Pancreas (tissue), 10 donors: ENCODE data around the gene MRC2. TPM values are rescaled to one million over a fixed set of nuclear protein-coding genes. Genes with fewer than 3 reads are reported as not detected.
"Not testable (repeated sequence)": the region's sequence is repeated elsewhere in the genome, so short reads cannot be mapped to it uniquely, and the experiment has no call there.

Experiments used
- ATAC-seq, 4 donors: fragments of 200-7000 bp; cut with Tn5 transposase; one replicate each; pipeline versions ENCODE4 v1.8.0 to v1.9.1; 2020; ENCODE audit warnings: mild to moderate bottlenecking in 4 of 4, moderate library complexity in 4 of 4
- DNase-seq, 6 donors: peaks; one replicate each; pipeline ENCODE4 v3.0.0-alpha.2; 2020
- FAIRE-seq: peaks from 2 replicates; lab custom pipeline; 2012; peaks lifted over from hg19 to GRCh38; lab: Jason Lieb, UNC
- H3K27ac ChIP-seq, 4 donors: fragments of 200-600 bp; sonication (generic); 1 replicate in 3 of 4; 2 replicates in 1 of 4; pipeline versions ENCODE4 v1.5.0 to v1.8.0; 2020
- H3K27me3 ChIP-seq, 4 donors: fragments of 200-600 bp; one replicate each; pipeline ENCODE4 v1.8.0; 2021
- H3K36me3 ChIP-seq, 3 donors: fragments of 200-600 bp; sonication (generic) in 1 of 3; one replicate each; pipeline versions ENCODE4 v1.5.0 to v1.8.0; 2020 to 2021
- H3K4me1 ChIP-seq, 3 donors: fragments of 200-600 bp; one replicate each; pipeline ENCODE4 v1.8.0; 2021
- H3K4me3 ChIP-seq, 4 donors: fragments of 200-600 bp; sonication (generic) in 2 of 4; one replicate each; pipeline versions ENCODE4 v1.5.0 to v1.8.0; 2020 to 2021
- H3K9me3 ChIP-seq, 4 donors: fragments of 200-600 bp; one replicate each; pipeline ENCODE4 v1.8.0; 2021
- CTCF ChIP-seq, 4 donors: fragments of 200-600 bp; sonication (generic) in 3 of 4; IDR thresholded peaks; one replicate each; pipeline versions ENCODE4 v1.5.0 to v1.8.0; 2021; ENCODE audit warnings: antibody characterized with exemption in 4 of 4
- WGBS, 2 donors: extraction: QIAGEN DNeasy Blood & Tissue Kit; methylation state at CpG; one replicate each; pipeline ENCODE4 v1.1.7; 2013; 5-methylcytosine and 5-hydroxymethylcytosine counted together
- intact Hi-C, 3 donors: fragments of 100-400 bp; cut with DNase I; formaldehyde crosslinking; loops; one replicate each; pipeline versions ENCODE4 v1.11.1 to v1.14.2; 2022
- polyA plus RNA-seq, 2 donors: library from polyadenylated mRNA; stranded (reverse); fragments of 200-250 nt; gene quantifications; one replicate each; pipeline ENCODE4 v1.2.3, GENCODE V29; 2013
- total RNA-seq, 6 donors: library from RNA; stranded (reverse); fragmentation: NEBNext Ultra II Directional in 4 of 6; extraction: Animal tissue kit (Norgen Biotek cat#: 25700) in 4 of 6; gene quantifications; one replicate each; pipeline versions ENCODE4 v1.2.1 to v1.2.4, GENCODE V29; 2021 to 2023
- donor health status: healthy with polysubstance abuse.
- donor health status: DM: no; HTN: no; CAD: no; lungs with moderate emphysema.
- donor health status: DM: no; HTN: no; CAD: no.
- donor health status: control.
- donor health status: control.
- donor health status: Bipolar disorder and iron deficiency.
- donor health status: DM: yes; HTN: yes; CAD: no.
- donor health status: DM: no; HTN: no; CAD: no.
- donor health status: DM: no; HTN: no; CAD: no.
- donor health status: DM: yes; HTN: yes; CAD: no.

The MRC2 gene
- total and polyA plus RNA-seq, 8 donors: 1.6 to 25.4 (median 5.1) TPM

- DNase-seq: no peak
- Histone ChIP-seq H3K4me3 (no peak overlapping the region), H3K4me1 (peaks cover 0 to 6% (median 0%) of the 10 kb centered on the region in 3 donors), H3K27me3 (no peaks in the 10 kb centered on the region), H3K36me3 (peaks cover 0 to 17% (median 12%) of the 10 kb centered on the region in 3 donors), H3K9me3 (no peaks in the 10 kb centered on the region), H3K27ac (no peak overlapping the region)
- whole genome bisulfite sequencing, 2 donors: 25 to 40% methylated on average over 1 of the region's 1 CpG
- no peak for TF ChIP-seq CTCF (IDR thresholded peaks at IDR 0.05)
- no peak for FAIRE-seq
- intact Hi-C loops: no loop called here
- peak in 1 of 4 donors; percentile 50 for ATAC-seq
Observed at GRCh38 chr17:62600805-62601204, 26.7 kb upstream of the MRC2 start.

GRCh38 chr17:62601471-62601870, 26.0 kb upstream of the MRC2 start:
- intact Hi-C loops: no loop called here
- FAIRE-seq (no peak), DNase-seq (no peak), ATAC-seq (no peak)
- H3K36me3 ChIP-seq: peaks cover 0 to 20% (median 12%) of the 10 kb centered on the region in 3 donors
- H3K27me3 ChIP-seq: no peaks in the 10 kb centered on the region
- 90 to 99% methylated on average over 2 of the region's 2 CpGs for WGBS, 2 donors
- H3K4me1 ChIP-seq: peaks cover 0 to 6% (median 0%) of the 10 kb centered on the region in 3 donors
- no peak overlapping the region for H3K27ac ChIP-seq
- H3K4me3 ChIP-seq: no peak overlapping the region
- no peak for TF ChIP-seq CTCF (IDR thresholded peaks at IDR 0.05)
- no peaks in the 10 kb centered on the region for H3K9me3 ChIP-seq

- H3K36me3 ChIP-seq: peaks cover 0 to 26% (median 11%) of the 10 kb centered on the region in 3 donors
- FAIRE-seq, DNase-seq, intact Hi-C loops, H3K27ac ChIP-seq, H3K27me3 ChIP-seq, H3K4me1 ChIP-seq, ATAC-seq, H3K4me3 ChIP-seq, H3K9me3 ChIP-seq: not testable (repeated sequence)
- WGBS, 2 donors: 98 to 100% methylated on average over 6 of the region's 6 CpGs
Observed at GRCh38 chr17:62603783-62604182, 23.7 kb upstream of the MRC2 start.

DNA sequence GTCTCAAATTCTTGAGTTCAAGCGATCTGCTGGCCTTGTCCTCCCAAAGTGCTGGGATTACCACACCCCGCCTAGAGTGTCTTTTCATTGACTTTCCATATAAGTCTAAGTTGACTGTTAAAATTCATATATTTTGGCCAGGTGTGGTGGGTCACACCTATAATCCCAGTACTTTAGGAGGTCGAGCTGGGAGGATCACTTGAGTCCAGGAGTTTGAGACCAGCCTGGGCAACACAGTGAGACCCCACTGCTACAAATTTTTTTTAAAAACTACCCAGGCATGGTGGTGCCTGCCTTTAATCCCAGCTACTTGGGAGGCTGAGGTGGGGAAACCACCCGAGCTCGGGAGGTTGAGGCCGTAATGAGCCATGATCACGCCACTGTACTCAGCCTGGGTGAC, 21.9 kb upstream of the MRC2 start:
- no peak for DNase-seq
- Histone ChIP-seq H3K4me1 (peaks cover 0 to 6% (median 0%) of the 10 kb centered on the region in 3 donors), H3K36me3 (peaks cover 0 to 41% (median 13%) of the 10 kb centered on the region in 3 donors), H3K4me3 (no peak overlapping the region), H3K9me3 (no peaks in the 10 kb centered on the region), H3K27ac (no peak overlapping the region), H3K27me3 (no peaks in the 10 kb centered on the region)
- no peak for FAIRE-seq
- WGBS, 2 donors: 97% methylated on average over 7 of the region's 7 CpGs
- intact Hi-C loops: no loop called here
- ATAC-seq: no peak
- no peak for TF ChIP-seq CTCF (IDR thresholded peaks at IDR 0.05)

GRCh38 chr17:62611292-62611691, 16.2 kb upstream of the MRC2 start:
- no peak for FAIRE-seq
- H3K4me3 ChIP-seq: no peak overlapping the region
- no peak for DNase-seq
- intact Hi-C loops: no loop called here
- 96 to 97% methylated on average over 5 of the region's 5 CpGs for WGBS, 2 donors
- no peak for TF ChIP-seq CTCF (IDR thresholded peaks at IDR 0.05)
- no peak overlapping the region for H3K27ac ChIP-seq
- no peaks in the 10 kb centered on the region for H3K9me3 ChIP-seq
- H3K27me3 ChIP-seq: no peaks in the 10 kb centered on the region
- ATAC-seq: peak in 1 of 4 donors; percentile 46
- no peaks in the 10 kb centered on the region for H3K4me1 ChIP-seq
- peaks cover 0 to 50% (median 13%) of the 10 kb centered on the region in 3 donors for H3K36me3 ChIP-seq
